ENCODE results near the gene SMAP1.

SMAP1 gene

DNA sequence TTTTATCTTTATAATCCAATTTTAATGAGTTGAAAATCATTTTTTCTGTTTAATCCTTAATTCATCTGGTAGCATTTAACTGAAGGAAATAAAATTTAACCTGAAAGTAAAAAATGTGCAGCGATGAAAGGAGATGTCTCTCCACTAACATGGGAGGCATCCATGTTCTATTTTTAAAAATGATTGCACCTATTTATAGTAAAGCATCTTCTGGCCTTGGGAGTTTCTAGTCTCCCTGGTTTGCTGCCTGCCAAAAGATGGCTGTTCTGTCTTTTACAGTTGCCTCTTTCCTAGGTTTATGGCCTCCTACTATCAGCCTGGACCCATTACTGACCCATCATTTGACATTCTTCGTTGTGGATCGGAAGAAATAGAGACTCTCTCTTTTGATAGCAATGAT lies 146.2 kb downstream of the SMAP1 start:
- H3K9me3 Mint-ChIP-seq: no peaks in the 10 kb centered on the region
- no peak overlapping the region for H3K27ac Mint-ChIP-seq
- peaks cover 4% of the 10 kb centered on the region for H3K36me3 Mint-ChIP-seq (ENCODE audit: low read depth)
- H3K4me1 Mint-ChIP-seq (ENCODE audit: low read depth): no peaks in the 10 kb centered on the region
- DNase-seq (ENCODE audit: low spot score): no peak
- no peaks in the 10 kb centered on the region for H3K27me3 Mint-ChIP-seq (ENCODE audit: low read depth)
- H3K4me3 Mint-ChIP-seq: no peak overlapping the region

- H3K36me3 Mint-ChIP-seq (ENCODE audit: low read depth): peaks cover 11% of the 10 kb centered on the region
Measured at GRCh38 chr6:70819646-70820045, 152.0 kb downstream of the SMAP1 start.

DNA sequence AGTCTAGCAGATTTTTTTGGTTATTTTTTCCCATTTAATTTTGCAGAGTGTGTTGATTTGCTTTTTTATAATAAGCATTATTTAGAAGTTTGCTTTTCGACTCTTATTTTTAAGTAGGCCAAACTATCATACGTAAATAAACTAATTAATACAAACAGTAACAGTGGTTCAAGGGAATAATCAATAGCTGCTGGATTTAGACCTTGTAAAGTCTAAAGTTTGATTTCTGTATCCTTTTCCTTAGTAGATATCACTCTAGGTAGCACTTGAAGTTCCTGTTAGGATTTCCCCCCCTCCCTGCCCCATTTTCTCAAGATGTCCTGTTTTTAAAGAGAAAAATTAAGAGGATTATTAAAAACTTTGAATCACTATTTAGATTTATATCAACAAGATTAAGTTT lies 153.1 kb downstream of the SMAP1 start:
- Mint-ChIP-seq H3K4me1 (ENCODE audit: low read depth) (no peaks in the 10 kb centered on the region), H3K27ac (no peak overlapping the region), H3K36me3 (ENCODE audit: low read depth) (peaks cover 11% of the 10 kb centered on the region), H3K4me3 (no peak overlapping the region), H3K9me3 (peaks cover 9% of the 10 kb centered on the region), H3K27me3 (ENCODE audit: low read depth) (no peaks in the 10 kb centered on the region)
- DNase-seq (ENCODE audit: low spot score): no peak

More at GRCh38 chr6:70819646-70820045, 152.0 kb downstream of the SMAP1 start:
- no peak for DNase-seq (ENCODE audit: low spot score)
- Mint-ChIP-seq H3K27ac (no peak overlapping the region), H3K9me3 (peaks cover 9% of the 10 kb centered on the region), H3K4me3 (no peak overlapping the region), H3K27me3 (ENCODE audit: low read depth) (no peaks in the 10 kb centered on the region), H3K4me1 (ENCODE audit: low read depth) (no peaks in the 10 kb centered on the region)

DNA sequence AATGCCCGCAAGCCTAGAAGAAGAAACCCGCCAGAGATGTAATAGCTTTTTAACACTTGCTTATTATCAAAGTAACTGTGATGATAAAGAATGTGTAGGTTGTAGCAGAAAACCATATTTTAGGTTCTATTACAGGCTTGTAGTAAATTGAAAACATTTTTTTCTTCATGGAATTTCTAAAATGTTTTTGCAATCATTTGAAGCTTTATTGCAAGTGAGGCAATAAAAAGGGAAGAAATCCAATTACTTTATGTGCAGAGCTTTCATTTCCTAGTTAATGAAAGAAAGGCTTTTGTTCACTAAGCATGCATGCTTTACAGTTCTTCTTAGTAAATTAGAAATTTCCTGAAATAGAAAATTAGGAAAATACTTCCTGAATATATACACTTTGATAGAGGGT lies 154.1 kb downstream of the SMAP1 start:
- H3K27ac Mint-ChIP-seq: no peak overlapping the region
- no peaks in the 10 kb centered on the region for H3K27me3 Mint-ChIP-seq (ENCODE audit: low read depth)
- no peak overlapping the region for H3K4me3 Mint-ChIP-seq
- H3K4me1 Mint-ChIP-seq (ENCODE audit: low read depth): no peaks in the 10 kb centered on the region
- no peak for DNase-seq (ENCODE audit: low spot score)
- peaks cover 11% of the 10 kb centered on the region for H3K36me3 Mint-ChIP-seq (ENCODE audit: low read depth)
- peaks cover 9% of the 10 kb centered on the region for H3K9me3 Mint-ChIP-seq

DNA sequence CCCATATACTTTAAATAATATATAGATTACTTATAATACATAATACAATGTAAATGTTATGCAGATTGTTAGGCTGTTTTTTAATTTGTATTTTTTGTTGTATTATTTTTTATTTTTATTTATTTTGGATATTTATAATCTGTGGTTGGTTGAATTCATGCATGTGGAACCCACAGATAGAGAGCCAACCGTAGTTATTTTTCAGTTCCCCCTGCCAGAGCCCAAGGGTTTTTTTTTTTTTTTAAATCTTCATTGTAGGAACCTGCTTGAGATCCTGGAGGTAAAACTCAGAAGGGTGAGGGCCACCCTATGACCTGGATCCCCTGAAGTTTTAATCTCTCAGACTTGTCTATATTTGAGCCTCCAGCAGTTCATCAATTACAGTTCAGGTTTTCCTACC lies 156.0 kb downstream of the SMAP1 start:
- Mint-ChIP-seq H3K4me3 (no peak overlapping the region), H3K4me1 (ENCODE audit: low read depth) (no peaks in the 10 kb centered on the region), H3K27me3 (ENCODE audit: low read depth) (no peaks in the 10 kb centered on the region), H3K36me3 (ENCODE audit: low read depth) (peaks cover 11% of the 10 kb centered on the region), H3K9me3 (peaks cover 9% of the 10 kb centered on the region), H3K27ac (no peak overlapping the region)
- DNase-seq (ENCODE audit: low spot score): no peak

GRCh38 chr6:70831427-70831826 lies 163.7 kb downstream of the SMAP1 start:
- H3K27me3 Mint-ChIP-seq (ENCODE audit: low read depth): no peaks in the 10 kb centered on the region
- no peak for DNase-seq (ENCODE audit: low spot score)
- peaks cover 5% of the 10 kb centered on the region for H3K9me3 Mint-ChIP-seq
- no peak overlapping the region for H3K27ac Mint-ChIP-seq
- H3K4me3 Mint-ChIP-seq: no peak overlapping the region
- H3K36me3 Mint-ChIP-seq (ENCODE audit: low read depth): peaks cover 6% of the 10 kb centered on the region
- H3K4me1 Mint-ChIP-seq (ENCODE audit: low read depth): no peaks in the 10 kb centered on the region

- H3K36me3 Mint-ChIP-seq (ENCODE audit: low read depth): peaks cover 8% of the 10 kb centered on the region
- no peaks in the 10 kb centered on the region for H3K27me3 Mint-ChIP-seq (ENCODE audit: low read depth)
- no peak overlapping the region for H3K27ac Mint-ChIP-seq
- H3K4me3 Mint-ChIP-seq: no peak overlapping the region
- H3K9me3 Mint-ChIP-seq: peaks cover 5% of the 10 kb centered on the region
- no peak for DNase-seq (ENCODE audit: low spot score)
- H3K4me1 Mint-ChIP-seq (ENCODE audit: low read depth): no peaks in the 10 kb centered on the region
Measured at GRCh38 chr6:70834520-70834919, 166.8 kb downstream of the SMAP1 start.

- no peak overlapping the region for H3K4me3 Mint-ChIP-seq
- H3K27me3 Mint-ChIP-seq (ENCODE audit: low read depth): no peaks in the 10 kb centered on the region
- DNase-seq (ENCODE audit: low spot score): no peak
- no peak overlapping the region for H3K27ac Mint-ChIP-seq
- no peaks in the 10 kb centered on the region for H3K9me3 Mint-ChIP-seq
- H3K4me1 Mint-ChIP-seq (ENCODE audit: low read depth): no peaks in the 10 kb centered on the region
- peaks cover 1% of the 10 kb centered on the region for H3K36me3 Mint-ChIP-seq (ENCODE audit: low read depth)
Measured at GRCh38 chr6:70838907-70839285, 171.2 kb downstream of the SMAP1 start.

- Mint-ChIP-seq H3K4me1 (ENCODE audit: low read depth) (no peaks in the 10 kb centered on the region), H3K36me3 (ENCODE audit: low read depth) (peaks cover 1% of the 10 kb centered on the region), H3K27me3 (ENCODE audit: low read depth) (no peaks in the 10 kb centered on the region), H3K27ac (no peak overlapping the region), H3K9me3 (no peaks in the 10 kb centered on the region), H3K4me3 (no peak overlapping the region)
- no peak for DNase-seq (ENCODE audit: low spot score)
Measured at GRCh38 chr6:70839286-70840266, 171.9 kb downstream of the SMAP1 start.

DNA sequence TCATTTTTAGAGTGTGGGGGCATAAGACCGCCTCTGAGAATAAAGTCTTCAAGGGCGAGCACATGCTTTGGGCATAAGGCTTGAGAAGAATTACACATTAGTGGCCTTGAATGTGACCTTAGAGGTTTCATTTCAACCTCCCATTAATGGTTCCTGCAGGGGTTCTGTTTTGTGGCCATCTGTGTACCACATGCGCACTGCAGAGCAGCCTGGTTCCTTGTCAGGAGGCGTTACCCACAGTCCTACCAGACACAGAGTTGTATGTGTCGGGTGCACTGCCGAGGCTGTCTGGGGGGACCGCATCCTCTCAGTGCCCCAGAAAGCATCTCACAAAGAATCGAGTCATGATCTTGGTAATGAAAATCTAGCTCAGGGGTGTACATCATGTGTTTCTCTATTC lies 173.4 kb downstream of the SMAP1 start:
- no peak for DNase-seq (ENCODE audit: low spot score)
- Mint-ChIP-seq H3K27ac (no peak overlapping the region), H3K36me3 (ENCODE audit: low read depth) (peaks cover 3% of the 10 kb centered on the region), H3K27me3 (ENCODE audit: low read depth) (no peaks in the 10 kb centered on the region), H3K4me3 (no peak overlapping the region), H3K9me3 (no peaks in the 10 kb centered on the region), H3K4me1 (ENCODE audit: low read depth) (no peaks in the 10 kb centered on the region)

GRCh38 chr6:70842541-70842940 lies 174.9 kb downstream of the SMAP1 start:
- Mint-ChIP-seq H3K27ac (no peak overlapping the region), H3K36me3 (ENCODE audit: low read depth) (peaks cover 8% of the 10 kb centered on the region), H3K4me1 (ENCODE audit: low read depth) (no peaks in the 10 kb centered on the region), H3K27me3 (ENCODE audit: low read depth) (no peaks in the 10 kb centered on the region), H3K4me3 (no peak overlapping the region), H3K9me3 (no peaks in the 10 kb centered on the region)
- no peak for DNase-seq (ENCODE audit: low spot score)

GRCh38 chr6:70843328-70843918 lies 175.7 kb downstream of the SMAP1 start:
- Mint-ChIP-seq H3K27ac (no peak overlapping the region), H3K4me1 (ENCODE audit: low read depth) (no peaks in the 10 kb centered on the region), H3K36me3 (ENCODE audit: low read depth) (peaks cover 10% of the 10 kb centered on the region), H3K4me3 (no peak overlapping the region), H3K27me3 (ENCODE audit: low read depth) (no peaks in the 10 kb centered on the region), H3K9me3 (no peaks in the 10 kb centered on the region)
- DNase-seq (ENCODE audit: low spot score): no peak

DNA sequence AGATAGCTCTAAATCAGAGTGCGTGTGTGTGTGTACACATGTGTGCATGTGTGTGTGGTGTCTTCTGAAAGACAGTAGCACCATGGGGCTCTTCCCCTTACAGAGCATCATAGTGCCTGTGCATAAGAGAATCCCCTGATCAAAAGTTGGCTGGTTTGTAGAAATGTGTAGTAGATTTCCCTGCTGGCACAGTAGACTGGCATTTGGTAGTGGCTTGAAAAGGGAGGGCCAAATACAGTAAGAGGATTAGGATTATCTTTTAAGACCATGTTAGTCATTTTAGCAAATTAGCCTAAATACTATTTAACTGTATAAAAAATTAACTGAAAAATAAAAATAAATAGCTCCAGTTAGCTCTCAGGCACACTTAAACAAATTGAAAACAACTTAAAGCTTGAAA lies 176.6 kb downstream of the SMAP1 start:
- DNase-seq (ENCODE audit: low spot score): no peak
- Mint-ChIP-seq H3K36me3 (ENCODE audit: low read depth) (peaks cover 11% of the 10 kb centered on the region), H3K4me1 (ENCODE audit: low read depth) (no peaks in the 10 kb centered on the region), H3K27ac (no peak overlapping the region), H3K27me3 (ENCODE audit: low read depth) (no peaks in the 10 kb centered on the region), H3K9me3 (no peaks in the 10 kb centered on the region), H3K4me3 (no peak overlapping the region)

- no peaks in the 10 kb centered on the region for H3K4me1 Mint-ChIP-seq (ENCODE audit: low read depth)
- no peak overlapping the region for H3K27ac Mint-ChIP-seq
- no peak overlapping the region for H3K4me3 Mint-ChIP-seq
- H3K36me3 Mint-ChIP-seq (ENCODE audit: low read depth): peaks cover 13% of the 10 kb centered on the region
- DNase-seq (ENCODE audit: low spot score): no peak
- H3K27me3 Mint-ChIP-seq (ENCODE audit: low read depth): no peaks in the 10 kb centered on the region
- no peaks in the 10 kb centered on the region for H3K9me3 Mint-ChIP-seq
Measured at GRCh38 chr6:70846207-70846835, 178.6 kb downstream of the SMAP1 start.

Measured in T-helper 2 cell treated with Interferon-gamma antibody and Interleukin-4, amounts not matched to agents 5 μg/mL and 100 μg/mL, for 36 hours (primary cell).